BJ (cell line): ENCODE results near the gene PF4V1. TPM values are rescaled to one million over a fixed set of nuclear protein-coding genes. Genes with fewer than 3 reads are reported as not detected.

Experiments
- CTCF ChIA-PET: fragments of 350-600 bp; formaldehyde crosslinking; extraction: SDS; loops from one replicate; lab custom pipeline; 2021; ENCODE audit warnings: antibody characterized with exemption, inconsistent platforms; lab: Yijun Ruan, JAX
- POLR2A ChIA-PET: fragments of 300-600 bp; sonication (Branson Sonifier 250); formaldehyde crosslinking; extraction: SDS; loops from one replicate; lab custom pipeline; 2021; ENCODE audit warnings: antibody characterized with exemption; lab: Charles Lee
- DNase-seq: peaks from one replicate; pipeline ENCODE4 v3.0.0-alpha.2; 2011; ENCODE audit warnings: low read depth
- H3K27me3 ChIP-seq: 2 replicates; pipeline ENCODE4 v1.6.0; 2011; ENCODE audit warnings: low read length; ENCODE audit not compliant: control insufficient read depth, insufficient read depth
- H3K36me3 ChIP-seq: 2 replicates; pipeline ENCODE4 v1.5.1; 2011; ENCODE audit warnings: low read length; ENCODE audit not compliant: control insufficient read depth, insufficient read depth
- H3K4me3 ChIP-seq: 2 replicates; pipeline ENCODE4 v1.5.1; 2011; ENCODE audit warnings: low read depth, mild to moderate bottlenecking, control low read depth, low read length
- CTCF ChIP-seq: IDR thresholded peaks from 2 replicates; pipeline ENCODE4 v1.5.1; 2011; ENCODE audit warnings: low read depth, mild to moderate bottlenecking, control low read depth, inconsistent platforms, low read length, moderate library complexity; ENCODE audit not compliant: insufficient read depth
- polyA plus RNA-seq: library from polyadenylated mRNA; depleted of rRNA; stranded (reverse); fragments of >200 nt; gene quantifications from 2 replicates; pipeline ENCODE4 v1.2.3, GENCODE V29; 2011

Gene PF4V1
- polyA plus RNA-seq, 1 experiment, result not detected

- no peak overlapping the region for H3K4me3 ChIP-seq
- ChIA-PET POLR2A (no interaction called here), CTCF (interaction anchor here (0.6 to 1.0 kb wide), 2 partner anchors 8 to 145 kb away, joined by 4 read pairs; no protein-coding TSS in a partner anchor)
- TF ChIP-seq CTCF, result no peak
- DNase-seq, result no peak
- H3K36me3 ChIP-seq, result no peaks in the 10 kb centered on the region
- no peaks in the 10 kb centered on the region; the same call in 1 of the 2 replicates for H3K27me3 ChIP-seq
Measured at GRCh38 chr4:73872316-73873108, 19.4 kb downstream of the PF4V1 start.

GRCh38 chr4:73874386-73874785 lies 21.3 kb downstream of the PF4V1 start:
- no peak for TF ChIP-seq CTCF
- Histone ChIP-seq H3K27me3 (no peaks in the 10 kb centered on the region; the same call in 1 of the 2 replicates), H3K36me3 (no peaks in the 10 kb centered on the region), H3K4me3 (no peak overlapping the region)
- POLR2A ChIA-PET, result no interaction called here
- CTCF ChIA-PET, result no interaction called here
- no peak for DNase-seq

- Histone ChIP-seq H3K27me3 (no peaks in the 10 kb centered on the region; the same call in 1 of the 2 replicates), H3K36me3 (no peaks in the 10 kb centered on the region), H3K4me3 (no peak overlapping the region)
- ChIA-PET POLR2A (no interaction called here), CTCF (no interaction called here)
- no peak for DNase-seq
- TF ChIP-seq CTCF, result no peak
Measured at GRCh38 chr4:73875401-73875800, 22.3 kb downstream of the PF4V1 start.

GRCh38 chr4:73883306-73883705 lies 30.2 kb downstream of the PF4V1 start:
- POLR2A ChIA-PET, result no interaction called here
- no peak overlapping the region for H3K4me3 ChIP-seq
- no peak for TF ChIP-seq CTCF

GRCh38 chr4:73885574-73886267 lies 32.6 kb downstream of the PF4V1 start:
- ChIA-PET CTCF (interaction anchor here (1.4 kb wide), 1 partner anchor 153 kb away, joined by 3 read pairs; the partner anchor contains the start of gene CXCL3), POLR2A (interaction anchor here (0.6 kb wide), 1 partner anchor 171 kb away, joined by 6 read pairs; no protein-coding TSS in a partner anchor)
- H3K4me3 ChIP-seq, result no peak overlapping the region
- TF ChIP-seq CTCF, result no peak
- H3K36me3 ChIP-seq, result no peaks in the 10 kb centered on the region
- no peak for DNase-seq
- no peaks in the 10 kb centered on the region for H3K27me3 ChIP-seq

More at GRCh38 chr4:73883306-73883705, 30.2 kb downstream of the PF4V1 start:
- Histone ChIP-seq H3K36me3 (no peaks in the 10 kb centered on the region), H3K27me3 (no peaks in the 10 kb centered on the region)
- CTCF ChIA-PET, result interaction anchor here (0.7 to 0.9 kb wide), 2 partner anchors 123 to 156 kb away, joined by 3 read pairs; no protein-coding TSS in a partner anchor
- DNase-seq, result no peak
